Body of pancreas (tissue), 4 donors: ENCODE data around the gene CDHR5.

Experiments
- CTCF ChIP-seq, 7 experiments: fragments of 450-650 bp in 4 of 7; fragments of 200-600 bp in 3 of 7; sonication (generic) in 3 of 7; IDR thresholded peaks; one replicate each; pipeline ENCODE4 v1.5.1; 2016 to 2019; ENCODE audit warnings: antibody characterized with exemption in 7 of 7
- POLR2A ChIP-seq, 3 donors: fragments of 450-650 bp; IDR thresholded peaks; one replicate each; pipeline ENCODE4 v1.6.1; 2016; ENCODE audit warnings: antibody characterized with exemption in 3 of 3, mild to moderate bottlenecking in 2 of 3

GRCh38 chr11:574632-575312 lies 50.0 kb downstream of the CDHR5 start:
- TF ChIP-seq CTCF (IDR thresholded peaks at IDR 0.05) (no peak), POLR2A (IDR thresholded peaks at IDR 0.05) (no peak)
